Spinal cord (tissue), 10 donors: ENCODE measurements around the gene PLCH1. TPM values are rescaled to one million over a fixed set of nuclear protein-coding genes. Genes with fewer than 3 reads are reported as not detected.

Experiments
- DNase-seq, 6 donors: peaks; one replicate each; pipeline versions ENCODE4 v3.0.0 to v3.0.0-alpha.2; 2013 to 2015; ENCODE audit warnings: low spot score in 6 of 6, low read depth in 4 of 6
- H3K27ac ChIP-seq: one replicate; pipeline ENCODE4 v1.5.1; 2013; ENCODE audit warnings: low read depth, low read length, control low read depth
- H3K27me3 ChIP-seq: one replicate; pipeline ENCODE4 v1.6.1; 2013; ENCODE audit warnings: low read length; ENCODE audit not compliant: control insufficient read depth, insufficient read depth
- H3K36me3 ChIP-seq: one replicate; pipeline ENCODE4 v1.6.1; 2013; ENCODE audit warnings: low read length; ENCODE audit not compliant: control insufficient read depth, insufficient read depth
- H3K4me1 ChIP-seq: one replicate; pipeline ENCODE4 v1.6.1; 2013; ENCODE audit warnings: low read length; ENCODE audit not compliant: control insufficient read depth, insufficient read depth
- H3K4me3 ChIP-seq: one replicate; pipeline ENCODE4 v1.5.1; 2013; ENCODE audit warnings: low read depth, low read length, control low read depth
- H3K9me3 ChIP-seq: one replicate; pipeline ENCODE4 v1.6.1; 2013; ENCODE audit warnings: low read length; ENCODE audit not compliant: control insufficient read depth, insufficient read depth
- WGBS: methylation state at CpG from one replicate; pipeline ENCODE4 v1.1.5; 2013; ENCODE audit warnings: missing lambda C conversion rate; ENCODE audit not compliant: insufficient coverage; 5-methylcytosine and 5-hydroxymethylcytosine counted together
- polyA plus RNA-seq, 2 donors: library from polyadenylated mRNA; unstranded; fragments of 120-200 nt; gene quantifications; one replicate each; pipeline ENCODE4 v1.2.1, GENCODE V29; 2013; ENCODE audit not compliant: insufficient read length in 2 of 2
- total RNA-seq, 2 donors: library from RNA; depleted of rRNA in 1 of 2; stranded (reverse); fragments of 120-200 nt in 1 of 2; fragments of >200 nt in 1 of 2; gene quantifications; one replicate each; pipeline versions ENCODE4 v1.2.3 to v1.2.4, GENCODE V29; 2013 to 2014
- donor health status: healthy.

The PLCH1 gene
- total and polyA plus RNA-seq, 4 donors = 10.2 to 20.6 (median 12.9) TPM

GRCh38 chr3:155737844-155738460 lies 6.9 kb downstream of the PLCH1 start:
- no peak overlapping the region for H3K4me3 ChIP-seq
- peaks cover 8% of the 10 kb centered on the region for H3K4me1 ChIP-seq
- 64% methylated on average over 8 of the region's 8 CpGs for WGBS
- H3K9me3 ChIP-seq = no peaks in the 10 kb centered on the region
- peak in 2 of 6 donors; percentile 19 to 40 for DNase-seq
- no peaks in the 10 kb centered on the region for H3K36me3 ChIP-seq
- no peaks in the 10 kb centered on the region for H3K27me3 ChIP-seq
- no peak overlapping the region for H3K27ac ChIP-seq

DNA sequence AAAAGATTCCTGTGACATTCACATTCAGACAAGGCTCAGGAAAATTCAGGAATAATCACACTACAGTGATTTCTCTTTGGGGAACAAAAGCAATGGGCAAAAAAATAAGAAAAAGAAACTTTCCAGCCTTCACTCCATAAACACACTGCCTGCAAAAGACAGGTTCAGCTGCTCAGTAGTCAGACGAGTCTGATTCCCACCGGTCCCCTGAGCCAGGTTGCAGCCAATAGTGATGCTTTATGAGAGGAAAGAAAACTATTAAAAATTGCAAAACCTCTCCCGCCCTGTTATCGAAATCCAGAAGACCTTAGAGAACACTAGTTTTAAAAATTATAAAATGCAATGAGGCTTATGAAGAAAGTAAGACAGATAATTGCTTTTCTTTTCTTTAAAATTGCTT lies 8.5 kb downstream of the PLCH1 start:
- WGBS = no CpG with 5 or more reads among the region's 4 CpGs
- no peak overlapping the region for H3K4me3 ChIP-seq

DNA sequence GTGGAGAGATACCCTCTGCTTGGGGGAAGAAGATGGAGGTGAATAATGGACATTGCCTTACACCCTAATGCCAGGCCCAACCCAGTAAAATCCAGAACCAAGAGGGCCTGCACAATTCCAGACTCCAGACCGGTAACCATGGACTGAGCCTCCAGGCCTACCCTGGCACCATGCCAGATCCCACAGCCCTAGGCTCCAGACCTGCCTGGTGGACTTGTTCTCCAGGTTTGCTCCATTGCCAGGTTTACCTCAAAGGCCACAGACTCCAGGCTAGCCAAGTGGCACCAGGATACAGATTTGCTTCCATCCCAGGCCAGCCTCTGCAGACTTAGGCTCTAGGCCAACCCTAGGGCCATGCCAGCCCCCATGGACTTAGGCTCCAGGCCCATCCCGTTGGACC lies 14.0 kb downstream of the PLCH1 start:
- H3K36me3 ChIP-seq = no peaks in the 10 kb centered on the region
- H3K4me3 ChIP-seq = no peak overlapping the region
- DNase-seq = no peak
- no peaks in the 10 kb centered on the region for H3K27me3 ChIP-seq
- H3K4me1 ChIP-seq = no peaks in the 10 kb centered on the region
- H3K9me3 ChIP-seq = no peaks in the 10 kb centered on the region
- WGBS = 88% methylated on average over 2 of the region's 2 CpGs
- H3K27ac ChIP-seq = no peak overlapping the region

More for the DNA sequence above, 8.5 kb downstream of the PLCH1 start:
- Histone ChIP-seq H3K4me1 (peaks cover 7% of the 10 kb centered on the region), H3K27ac (no peak overlapping the region), H3K9me3 (no peaks in the 10 kb centered on the region), H3K27me3 (no peaks in the 10 kb centered on the region), H3K36me3 (no peaks in the 10 kb centered on the region)
- DNase-seq = peak in 1 of 6 donors; percentile 9

DNA sequence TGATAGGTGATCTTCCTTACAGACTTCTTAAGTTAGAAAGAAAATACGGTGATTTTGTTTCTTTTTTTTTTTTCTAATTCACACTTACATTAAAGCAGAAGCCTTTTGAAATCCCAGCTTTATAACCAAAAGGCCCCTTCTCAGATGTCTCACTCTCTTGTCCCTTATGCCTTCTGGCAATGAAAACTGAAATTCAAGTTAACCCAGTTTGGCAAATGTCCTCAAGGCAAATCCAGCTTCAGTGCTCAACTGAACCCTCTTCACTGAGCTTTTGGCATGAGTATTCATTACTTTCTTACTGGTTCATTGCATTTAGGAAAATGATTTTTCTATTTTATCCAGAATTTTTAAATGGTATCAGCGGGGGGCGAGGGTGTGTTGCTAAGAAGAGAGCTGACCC lies 17.0 kb downstream of the PLCH1 start:
- no peaks in the 10 kb centered on the region for H3K9me3 ChIP-seq
- WGBS = no CpG with 5 or more reads among the region's 3 CpGs
- H3K4me1 ChIP-seq = no peaks in the 10 kb centered on the region
- no peak overlapping the region for H3K27ac ChIP-seq
- no peaks in the 10 kb centered on the region for H3K36me3 ChIP-seq
- no peaks in the 10 kb centered on the region for H3K27me3 ChIP-seq
- DNase-seq = no peak
- H3K4me3 ChIP-seq = no peak overlapping the region

DNA sequence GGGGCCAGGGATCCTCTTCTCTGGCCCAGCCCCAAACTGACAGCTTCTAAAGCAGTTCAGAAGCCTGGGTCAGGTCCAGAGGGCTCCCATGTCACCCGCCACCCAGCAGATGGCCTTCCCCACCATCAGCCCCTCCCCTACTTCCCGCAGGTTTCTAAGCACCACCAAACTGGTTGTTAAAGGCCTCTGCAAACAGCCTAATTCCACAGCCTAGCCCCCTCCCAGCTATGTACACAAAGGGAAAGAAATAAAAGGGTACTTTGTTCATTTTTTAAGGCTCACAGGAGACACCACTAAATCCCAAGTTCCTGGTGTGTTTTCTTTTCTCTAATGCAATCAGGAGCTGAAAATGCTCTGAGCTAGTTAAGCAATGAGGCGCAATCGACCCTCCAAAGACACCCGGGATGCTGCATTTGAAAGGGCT lies 30.6 kb downstream of the PLCH1 start:
- Histone ChIP-seq H3K27me3 (no peaks in the 10 kb centered on the region), H3K9me3 (peaks cover 4% of the 10 kb centered on the region), H3K36me3 (no peaks in the 10 kb centered on the region), H3K4me1 (peaks cover 4% of the 10 kb centered on the region), H3K4me3 (no peak overlapping the region), H3K27ac (peak overlapping the region; percentile 54)
- DNase-seq = peak in 3 of 6 donors; percentile 33 to 88 (median 67)
- WGBS = no CpG with 5 or more reads among the region's 5 CpGs

- peaks cover 4% of the 10 kb centered on the region for H3K4me1 ChIP-seq
- H3K9me3 ChIP-seq = no peaks in the 10 kb centered on the region
- DNase-seq = no peak
- H3K4me3 ChIP-seq = no peak overlapping the region
- H3K27ac ChIP-seq = no peak overlapping the region
- no peaks in the 10 kb centered on the region for H3K27me3 ChIP-seq
- no peaks in the 10 kb centered on the region for H3K36me3 ChIP-seq
- WGBS = 100% methylated on average over 1 of the region's 1 CpG
These were observed 32.9 kb downstream of the PLCH1 start for GRCh38 chr3:155712008-155712407.

DNA sequence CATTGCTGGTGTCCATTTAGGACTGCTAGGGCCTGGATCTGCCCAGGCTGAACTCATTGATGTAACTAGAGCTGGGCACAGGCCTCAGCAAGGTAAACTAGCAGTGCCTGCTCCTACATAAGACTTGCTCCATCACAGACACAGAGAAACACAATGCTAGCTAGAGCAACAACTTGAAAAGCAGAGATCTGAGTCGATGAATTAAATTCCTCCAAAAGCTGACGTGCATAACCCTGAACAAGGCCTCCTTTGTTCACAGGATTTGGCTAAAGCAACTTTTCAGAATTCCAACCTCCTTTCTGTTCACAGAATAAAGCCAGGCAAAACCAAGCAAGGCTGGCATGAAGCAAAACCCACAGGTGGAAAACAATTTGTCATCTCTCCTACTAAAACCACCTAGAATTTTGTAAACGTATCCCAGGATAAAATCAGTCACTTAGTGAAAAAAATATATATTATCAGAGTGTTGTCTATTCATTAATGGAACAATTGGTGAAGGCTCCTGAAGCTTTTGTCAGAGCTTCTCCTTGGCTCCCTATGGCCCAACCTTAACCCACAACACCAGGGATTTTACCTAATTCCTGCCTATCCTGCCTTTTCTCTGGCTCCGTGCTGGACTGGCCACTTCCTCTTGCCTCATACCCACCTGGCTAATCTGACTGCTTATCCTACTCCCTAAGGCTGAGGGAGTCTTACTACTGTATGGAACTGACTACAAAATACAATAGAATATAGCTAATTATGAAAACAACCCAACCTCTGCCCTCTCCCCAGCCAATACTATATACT lies 39.9 kb downstream of the PLCH1 start:
- no peaks in the 10 kb centered on the region for H3K9me3 ChIP-seq
- WGBS = 75% methylated on average over 1 of the region's 4 CpGs
- no peaks in the 10 kb centered on the region for H3K27me3 ChIP-seq
- no peak overlapping the region for H3K4me3 ChIP-seq
- DNase-seq = peak in 1 of 6 donors; percentile 53
- no peaks in the 10 kb centered on the region for H3K36me3 ChIP-seq
- H3K27ac ChIP-seq = peak overlapping the region; percentile 90
- H3K4me1 ChIP-seq = peaks cover 4% of the 10 kb centered on the region

DNA sequence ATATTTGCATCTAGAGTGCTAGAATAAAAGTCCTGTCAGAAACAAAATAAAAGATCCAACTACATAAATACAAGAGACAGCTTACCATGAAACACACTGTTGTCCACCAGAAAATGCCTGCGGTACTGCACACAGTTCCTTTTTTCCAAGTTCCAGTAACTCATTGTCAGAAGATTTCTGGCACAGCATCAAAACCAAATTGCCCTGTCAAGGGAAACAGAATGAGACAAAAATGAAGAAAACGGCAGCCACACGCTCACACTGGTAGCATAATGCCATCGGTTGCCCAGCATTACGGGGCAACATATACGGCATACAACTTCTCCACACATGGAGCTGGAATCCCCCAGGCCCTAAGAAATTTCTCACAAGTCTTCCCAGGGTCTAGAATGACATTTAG lies 40.8 kb downstream of the PLCH1 start:
- Histone ChIP-seq H3K9me3 (no peaks in the 10 kb centered on the region), H3K27me3 (no peaks in the 10 kb centered on the region), H3K4me1 (peaks cover 4% of the 10 kb centered on the region), H3K4me3 (no peak overlapping the region), H3K27ac (peak overlapping the region; percentile 90), H3K36me3 (no peaks in the 10 kb centered on the region)
- peak in 2 of 6 donors; percentile 28 to 57 for DNase-seq
- 54% methylated on average over 6 of the region's 6 CpGs for WGBS

- Histone ChIP-seq H3K27me3 (no peaks in the 10 kb centered on the region), H3K4me1 (peaks cover 4% of the 10 kb centered on the region), H3K36me3 (no peaks in the 10 kb centered on the region), H3K9me3 (no peaks in the 10 kb centered on the region), H3K4me3 (no peak overlapping the region), H3K27ac (peak overlapping the region; percentile 90)
- no peak for DNase-seq
- 40% methylated on average over 1 of the region's 6 CpGs for WGBS
These were observed 41.9 kb downstream of the PLCH1 start for GRCh38 chr3:155702745-155703591.
